ENCODE data around the gene CST5.
"Not testable (repeated sequence)": the region's sequence is repeated elsewhere in the genome, so short reads cannot be mapped to it uniquely, and the experiment has no call there.

- TF ChIP-seq, protein P1, sequence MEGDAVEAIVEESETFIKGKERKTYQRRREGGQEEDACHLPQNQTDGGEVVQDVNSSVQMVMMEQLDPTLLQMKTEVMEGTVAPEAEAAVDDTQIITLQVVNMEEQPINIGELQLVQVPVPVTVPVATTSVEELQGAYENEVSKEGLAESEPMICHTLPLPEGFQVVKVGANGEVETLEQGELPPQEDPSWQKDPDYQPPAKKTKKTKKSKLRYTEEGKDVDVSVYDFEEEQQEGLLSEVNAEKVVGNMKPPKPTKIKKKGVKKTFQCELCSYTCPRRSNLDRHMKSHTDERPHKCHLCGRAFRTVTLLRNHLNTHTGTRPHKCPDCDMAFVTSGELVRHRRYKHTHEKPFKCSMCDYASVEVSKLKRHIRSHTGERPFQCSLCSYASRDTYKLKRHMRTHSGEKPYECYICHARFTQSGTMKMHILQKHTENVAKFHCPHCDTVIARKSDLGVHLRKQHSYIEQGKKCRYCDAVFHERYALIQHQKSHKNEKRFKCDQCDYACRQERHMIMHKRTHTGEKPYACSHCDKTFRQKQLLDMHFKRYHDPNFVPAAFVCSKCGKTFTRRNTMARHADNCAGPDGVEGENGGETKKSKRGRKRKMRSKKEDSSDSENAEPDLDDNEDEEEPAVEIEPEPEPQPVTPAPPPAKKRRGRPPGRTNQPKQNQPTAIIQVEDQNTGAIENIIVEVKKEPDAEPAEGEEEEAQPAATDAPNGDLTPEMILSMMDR (IDR thresholded peaks at IDR 0.05), result not testable (repeated sequence)
- not testable (repeated sequence) for TF ChIP-seq EZH2, EZH2phosphoT487 (IDR thresholded peaks at IDR 0.05)
These were observed 11.3 kb upstream of the CST5 start for GRCh38 chr20:23890867-23891266.

All from neural progenitor cell (in vitro differentiated cells).